Stimulated activated CD8-positive, alpha-beta memory T cell treated with anti-CD3 and anti-CD28 coated beads, Interleukin-4, amount 100 ng/mL, for 1 hour (primary cell): ENCODE data around the gene PUDP.

Experiments used
- DNase-seq, 2 donors: peaks; one replicate each; pipeline ENCODE4 v3.0.0-alpha.2; 2020; ENCODE audit warnings: low read depth in 2 of 2, low spot score in 1 of 2

The PUDP gene

DNA sequence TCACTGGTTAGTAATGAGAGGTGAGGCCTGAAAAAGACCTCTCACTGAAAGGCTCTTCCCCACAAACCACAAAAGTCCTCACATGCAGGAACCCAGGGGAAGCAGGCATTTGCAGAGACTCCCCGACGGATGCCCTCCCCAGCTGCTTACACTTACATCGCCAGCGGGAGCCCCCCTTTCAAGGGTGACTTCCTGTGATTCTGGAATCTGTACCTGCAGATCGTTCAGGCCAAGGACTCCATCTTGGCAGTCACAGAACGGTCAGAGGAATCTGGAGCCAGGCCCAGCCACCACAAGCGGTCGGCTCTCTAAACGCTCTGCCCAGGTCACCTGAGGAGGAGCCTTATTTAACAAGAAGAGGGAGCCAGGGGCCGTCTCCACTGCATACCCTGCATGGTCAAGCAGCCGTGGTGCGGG lies 71.7 kb downstream of the PUDP start:
- no peak for DNase-seq

DNA sequence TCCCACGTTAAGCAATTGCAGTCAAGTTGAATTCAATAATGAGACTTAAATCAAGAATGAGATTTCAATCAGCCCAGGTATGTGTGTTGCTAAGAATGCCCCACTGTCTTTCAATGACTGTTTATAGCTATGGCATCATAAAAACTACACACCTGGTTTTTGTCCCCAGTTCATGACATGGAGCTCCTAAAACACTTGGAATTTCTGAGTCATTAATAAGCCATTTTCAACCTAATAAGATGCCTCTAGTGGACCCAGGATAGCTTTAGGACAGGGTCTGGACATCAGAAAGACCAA lies 73.1 kb downstream of the PUDP start:
- DNase-seq = no peak

DNA sequence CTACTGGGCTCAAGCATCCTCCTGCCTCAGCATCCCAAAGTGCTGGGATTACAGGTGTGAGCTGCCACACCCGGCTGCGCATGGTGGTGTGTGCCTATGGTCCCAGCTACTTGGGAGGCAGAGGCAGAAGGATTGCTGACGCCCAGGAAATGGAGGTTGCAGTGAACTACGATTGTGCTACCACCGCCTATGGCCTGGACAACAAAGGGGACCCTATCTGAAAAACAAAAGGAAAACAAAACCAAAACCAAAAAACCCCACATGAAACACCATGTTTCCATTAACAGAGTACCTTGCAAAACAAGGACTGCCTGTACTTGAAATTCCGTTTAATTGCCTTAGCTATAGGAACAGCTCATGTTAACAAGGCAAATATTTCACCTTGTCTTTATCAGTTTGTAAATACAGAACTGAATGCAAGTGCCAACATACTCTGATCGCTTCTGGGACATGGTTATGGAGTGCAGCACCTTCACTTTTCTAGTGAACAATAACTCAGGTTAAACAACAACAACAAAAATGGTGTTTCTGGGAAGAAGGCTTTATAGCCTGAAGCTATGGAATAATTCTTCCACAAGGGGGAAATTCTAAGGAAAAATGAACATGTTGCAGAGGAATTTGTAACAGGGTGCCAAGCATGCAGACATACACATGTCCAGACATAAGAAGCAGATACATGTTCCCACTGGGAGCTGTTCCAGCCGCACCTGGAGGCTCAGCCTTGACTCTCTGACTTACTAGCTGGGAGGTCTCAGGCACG lies 73.6 kb downstream of the PUDP start:
- no peak for DNase-seq

DNA sequence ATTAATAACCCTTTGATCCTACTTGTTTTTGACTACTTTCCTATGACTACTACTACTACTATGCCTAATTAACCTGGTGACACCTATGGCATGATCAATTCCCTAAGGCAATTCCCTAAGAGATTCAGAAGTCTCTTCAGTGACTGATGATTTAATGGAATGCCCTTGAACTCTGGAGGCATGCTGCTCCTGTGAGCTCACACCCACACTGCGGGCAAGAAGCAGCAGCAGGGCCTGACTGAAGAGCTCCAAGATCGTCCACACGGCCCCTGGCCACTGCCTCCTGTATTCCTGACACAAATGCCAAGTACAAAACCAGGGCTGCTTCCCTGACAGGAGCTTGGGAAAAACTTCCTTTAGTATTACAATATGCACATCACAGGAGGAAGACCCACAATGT lies 74.6 kb downstream of the PUDP start:
- no peak for DNase-seq

DNA sequence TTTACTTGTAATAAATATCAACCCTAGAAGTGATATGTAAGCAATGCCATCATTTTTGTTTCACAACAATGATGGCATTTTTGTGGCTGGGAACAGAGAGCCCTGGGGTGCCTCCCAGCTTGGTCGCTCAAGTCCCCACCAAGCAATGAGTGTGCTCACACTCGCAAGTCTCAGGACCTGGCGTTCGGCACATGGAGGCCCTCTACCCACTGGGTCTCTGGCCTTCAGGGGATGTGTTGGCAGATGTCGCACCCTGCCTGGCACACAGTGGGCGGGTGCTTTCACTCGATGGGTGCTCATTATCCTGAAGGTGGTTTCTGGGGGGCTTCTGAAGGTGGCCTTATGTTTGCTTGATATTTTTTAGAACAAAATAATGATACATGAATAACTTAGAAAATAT lies 75.1 kb downstream of the PUDP start:
- DNase-seq = no peak

DNA sequence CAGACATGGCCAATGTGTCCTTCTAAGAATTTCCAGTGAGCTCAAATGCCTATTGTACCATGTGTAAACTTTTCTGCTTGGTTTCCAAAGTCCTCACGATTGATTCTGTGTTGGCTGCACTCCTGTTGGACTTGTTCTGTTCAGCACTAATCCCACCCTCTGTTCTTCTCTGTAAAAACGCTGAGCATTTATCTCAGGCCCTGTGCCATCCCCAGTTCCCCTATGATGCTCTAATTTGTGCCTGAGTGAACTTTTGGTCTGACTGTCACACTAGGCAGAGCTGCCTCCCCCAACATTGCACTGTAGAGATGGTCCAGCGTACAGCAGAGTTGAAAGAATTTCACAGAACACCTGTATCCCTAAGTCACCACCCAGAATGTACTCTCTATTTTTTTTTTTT lies 76.6 kb downstream of the PUDP start:
- no peak for DNase-seq

DNA sequence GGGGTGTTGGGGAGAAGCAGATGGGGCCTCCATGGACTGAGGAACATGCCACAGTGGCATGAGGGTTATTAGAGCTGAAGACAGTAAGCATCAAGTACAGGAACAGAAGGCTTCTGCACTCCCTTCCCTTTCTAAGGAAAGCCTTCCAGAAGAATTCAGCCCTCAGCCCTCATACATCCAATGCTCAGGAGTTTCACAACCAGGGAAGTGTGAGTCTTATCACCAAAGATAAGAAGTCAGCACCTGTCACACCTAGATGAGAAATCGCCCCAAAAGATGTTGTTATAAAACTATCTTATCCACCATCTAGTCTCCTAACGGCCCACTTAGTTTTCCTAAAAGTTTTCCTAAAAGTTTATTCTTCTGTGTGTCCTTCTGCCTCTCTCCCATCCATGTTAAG lies 78.4 kb downstream of the PUDP start:
- no peak for DNase-seq

DNA sequence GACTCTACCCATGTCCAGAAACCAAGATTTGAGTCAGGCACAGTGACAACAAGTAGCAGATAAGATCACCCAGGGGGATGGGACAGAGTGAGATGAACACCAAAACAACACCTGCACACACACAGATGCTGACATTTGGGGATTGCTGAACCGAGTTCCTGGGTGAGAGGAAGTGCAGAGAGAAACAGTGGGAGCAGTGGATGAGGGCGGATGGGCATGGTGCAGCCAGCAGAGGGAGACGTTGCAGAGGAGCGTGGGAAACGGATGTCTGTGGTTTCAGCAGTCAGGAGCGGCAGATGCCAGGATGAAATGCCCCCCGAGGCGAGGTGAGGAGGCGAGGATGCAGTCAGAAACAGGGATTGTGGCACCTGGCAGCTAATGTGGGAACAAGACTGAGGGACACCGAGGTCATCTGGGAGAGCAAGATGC lies 79.0 kb downstream of the PUDP start:
- no peak for DNase-seq

DNA sequence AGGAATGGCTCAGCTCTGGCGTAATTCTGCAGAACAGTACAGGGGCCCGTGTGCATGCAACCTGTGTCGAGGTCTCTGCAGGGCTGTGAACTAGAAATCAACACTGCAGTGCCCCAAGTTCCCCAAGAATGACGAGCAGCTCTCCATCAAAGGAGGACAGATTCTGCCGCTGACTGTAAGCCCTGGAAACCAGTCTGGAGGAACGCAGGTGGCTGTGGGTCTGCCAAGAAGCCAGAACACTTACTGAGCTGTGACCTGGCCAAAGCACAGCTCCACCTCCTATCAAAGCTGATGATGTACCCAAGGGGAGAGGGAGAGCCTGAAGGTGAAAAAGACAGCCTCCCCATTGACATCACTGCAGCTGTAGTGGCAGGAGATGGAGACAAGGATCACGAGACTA lies 80.7 kb downstream of the PUDP start:
- no peak for DNase-seq

DNA sequence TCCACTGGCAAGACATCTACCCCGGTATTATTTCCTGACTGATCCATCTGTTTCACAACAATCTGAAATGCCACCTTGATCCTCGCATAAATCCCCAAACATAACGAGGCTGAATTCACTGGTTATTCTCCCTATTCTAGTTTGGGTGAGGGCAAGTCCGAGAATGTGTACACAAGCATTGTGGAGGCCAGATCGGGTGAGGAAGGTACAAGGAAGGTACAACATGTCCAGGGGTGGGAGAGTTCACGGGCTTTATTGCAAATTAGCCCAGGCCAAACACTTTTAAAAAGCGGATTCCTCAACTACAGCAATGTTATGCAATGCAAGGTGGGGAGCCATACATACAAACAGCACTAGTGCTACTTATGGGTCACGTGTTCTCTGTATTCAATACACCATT lies 82.5 kb downstream of the PUDP start:
- DNase-seq = no peak

DNA sequence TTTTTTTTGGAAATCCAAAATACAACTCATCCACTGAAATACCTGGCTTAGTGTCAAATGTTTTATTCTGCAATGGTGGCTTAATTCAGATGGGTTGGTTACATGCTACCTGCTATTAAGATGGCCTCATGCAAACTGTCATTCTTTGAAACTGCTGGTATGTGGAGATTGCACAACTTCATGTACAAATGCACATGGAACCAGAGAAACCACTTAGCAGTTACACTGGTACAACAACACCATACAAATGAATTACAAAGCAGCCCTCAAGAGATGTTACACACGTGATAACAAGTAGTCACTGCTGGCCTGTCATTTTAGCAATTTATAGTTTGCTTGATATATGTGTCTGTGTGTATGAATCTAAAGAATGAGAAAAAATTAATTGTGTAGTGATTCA lies 85.0 kb downstream of the PUDP start:
- DNase-seq = no peak

DNA sequence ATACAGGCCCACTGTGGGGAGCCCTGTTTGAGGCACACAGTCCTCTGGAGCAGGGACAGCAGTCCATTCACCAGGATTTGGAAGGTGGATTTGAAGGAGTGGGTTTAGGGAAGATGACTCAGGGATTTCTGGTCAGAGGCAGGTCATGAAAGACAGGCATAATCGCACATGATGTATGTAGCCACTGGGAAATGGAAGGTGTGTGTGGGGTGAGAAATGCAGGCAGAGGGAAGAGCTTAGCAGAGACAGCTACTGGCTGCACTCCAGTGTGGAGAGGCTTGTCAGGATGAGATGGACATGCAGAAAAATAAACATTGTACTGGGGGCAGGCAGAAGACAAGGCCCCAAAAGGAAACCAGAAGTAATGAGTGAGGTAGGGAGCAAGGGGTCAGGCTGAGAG lies 85.7 kb downstream of the PUDP start:
- no peak for DNase-seq

DNA sequence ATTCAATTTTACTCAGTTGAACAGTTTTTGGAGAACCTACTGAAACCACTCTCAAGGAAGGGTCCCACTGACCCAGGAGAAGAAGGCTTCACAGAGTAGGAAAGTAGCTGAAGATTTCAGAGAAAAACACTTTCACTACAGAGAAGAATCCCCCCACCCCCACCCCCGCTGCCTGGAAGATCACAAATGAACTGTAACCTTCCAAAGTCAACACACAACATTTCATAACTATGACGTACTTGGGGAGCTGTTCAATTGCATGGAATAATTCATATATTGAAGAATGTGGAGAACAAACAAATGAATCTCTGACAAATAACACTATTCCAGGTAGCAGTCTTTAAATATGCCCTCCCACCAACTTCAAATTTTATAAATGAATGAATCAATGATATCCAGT lies 86.5 kb downstream of the PUDP start:
- DNase-seq = no peak

DNA sequence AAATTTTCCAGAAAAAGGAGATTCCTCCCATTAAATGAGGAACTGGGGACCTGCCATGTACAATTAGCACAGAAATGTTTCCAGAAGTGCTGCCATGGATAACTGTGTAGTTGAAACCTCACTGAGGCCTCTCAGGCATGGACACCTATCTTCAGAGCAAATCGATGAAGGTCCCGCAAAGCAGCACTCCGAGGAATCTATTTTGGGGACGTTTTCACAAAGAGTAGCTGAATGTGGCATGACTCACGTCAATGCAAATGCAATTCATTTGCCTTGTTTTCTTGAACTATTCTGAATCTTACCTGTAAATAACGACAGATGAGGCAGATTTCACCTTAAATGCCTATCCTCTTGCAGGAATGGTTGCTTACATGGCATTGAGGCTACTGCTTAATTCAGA lies 87.5 kb downstream of the PUDP start:
- no peak for DNase-seq

DNA sequence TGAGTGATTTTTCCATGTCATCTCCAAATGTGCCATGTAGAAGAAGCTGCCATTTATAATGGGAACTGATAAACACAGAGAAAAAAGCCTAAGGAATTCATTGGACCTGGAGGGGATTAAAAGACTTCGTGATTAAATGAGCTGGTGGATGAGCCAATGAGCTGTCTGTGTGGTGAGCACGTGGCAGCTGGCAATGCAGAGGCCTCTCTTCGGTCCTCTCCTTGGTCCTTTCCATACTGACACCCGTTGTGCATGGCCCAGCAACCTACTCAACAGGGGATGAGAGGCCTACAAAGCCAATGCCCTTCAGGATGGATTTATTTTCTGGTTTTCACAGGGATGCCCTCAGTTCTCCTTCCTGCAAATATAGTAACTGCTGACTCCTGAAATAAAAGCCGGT lies 88.1 kb downstream of the PUDP start:
- DNase-seq = no peak

DNA sequence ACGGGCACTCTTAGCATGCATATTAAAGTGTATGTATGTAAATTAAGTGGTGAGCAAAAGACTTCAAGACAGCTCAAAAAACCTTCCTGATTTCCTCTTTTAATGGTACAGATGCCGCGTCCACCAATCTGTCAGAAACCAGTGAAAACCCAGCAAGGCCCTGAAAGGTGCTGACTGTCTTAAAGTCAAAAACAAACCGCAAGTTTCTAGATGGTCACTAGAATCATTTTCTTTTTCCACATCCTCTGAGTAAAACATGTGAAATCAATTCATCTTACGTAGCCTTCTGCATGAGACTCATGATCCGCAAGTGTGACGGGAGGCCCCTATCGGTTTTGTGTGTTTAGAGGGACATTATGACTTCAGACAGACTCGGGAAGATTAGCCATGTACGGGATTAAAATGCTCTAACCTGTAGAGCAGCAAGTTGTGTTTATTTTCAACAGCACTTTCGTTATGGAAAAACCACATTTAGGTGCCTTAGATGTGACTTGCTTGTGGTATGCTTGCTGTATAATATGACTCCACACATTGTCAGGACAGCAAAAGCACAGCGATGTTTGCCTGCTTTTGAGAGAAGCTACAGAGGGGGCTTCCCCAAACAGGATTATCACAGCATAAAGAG lies 88.6 kb downstream of the PUDP start:
- no peak for DNase-seq

DNA sequence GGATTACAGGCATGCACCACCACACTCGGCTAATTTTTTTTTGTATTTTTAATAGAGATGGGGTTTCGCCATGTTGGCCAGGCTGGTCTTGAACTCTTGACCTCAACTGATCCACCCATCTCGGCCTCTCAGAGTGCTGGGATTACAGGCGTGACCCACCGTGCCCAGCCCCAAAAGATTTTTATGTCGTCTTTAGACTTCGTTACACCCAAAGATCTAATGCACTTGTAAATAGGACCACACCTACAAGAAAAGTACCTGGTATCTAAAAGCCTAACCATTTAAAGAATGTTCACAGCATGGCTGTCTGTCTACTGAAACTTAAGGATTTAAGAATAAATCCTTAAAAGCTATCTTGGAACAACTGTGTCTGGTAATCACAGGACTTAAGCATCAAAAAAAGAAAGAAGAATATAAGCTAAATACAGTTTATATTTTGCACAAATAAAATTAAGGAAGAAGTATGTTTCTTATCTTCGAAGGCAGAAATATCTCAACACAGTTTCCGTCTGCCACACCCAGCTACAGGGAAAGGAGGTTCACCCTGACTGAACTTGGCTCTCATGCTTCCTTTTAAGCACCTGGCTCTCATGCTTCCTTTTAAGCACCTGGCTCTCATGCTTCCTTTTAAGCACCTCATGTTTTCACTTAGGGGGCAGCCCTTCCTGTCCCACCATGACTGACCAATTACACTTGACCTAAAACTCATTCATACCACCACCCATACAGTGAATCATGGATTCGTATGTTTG lies 92.4 kb downstream of the PUDP start:
- DNase-seq = no peak

DNA sequence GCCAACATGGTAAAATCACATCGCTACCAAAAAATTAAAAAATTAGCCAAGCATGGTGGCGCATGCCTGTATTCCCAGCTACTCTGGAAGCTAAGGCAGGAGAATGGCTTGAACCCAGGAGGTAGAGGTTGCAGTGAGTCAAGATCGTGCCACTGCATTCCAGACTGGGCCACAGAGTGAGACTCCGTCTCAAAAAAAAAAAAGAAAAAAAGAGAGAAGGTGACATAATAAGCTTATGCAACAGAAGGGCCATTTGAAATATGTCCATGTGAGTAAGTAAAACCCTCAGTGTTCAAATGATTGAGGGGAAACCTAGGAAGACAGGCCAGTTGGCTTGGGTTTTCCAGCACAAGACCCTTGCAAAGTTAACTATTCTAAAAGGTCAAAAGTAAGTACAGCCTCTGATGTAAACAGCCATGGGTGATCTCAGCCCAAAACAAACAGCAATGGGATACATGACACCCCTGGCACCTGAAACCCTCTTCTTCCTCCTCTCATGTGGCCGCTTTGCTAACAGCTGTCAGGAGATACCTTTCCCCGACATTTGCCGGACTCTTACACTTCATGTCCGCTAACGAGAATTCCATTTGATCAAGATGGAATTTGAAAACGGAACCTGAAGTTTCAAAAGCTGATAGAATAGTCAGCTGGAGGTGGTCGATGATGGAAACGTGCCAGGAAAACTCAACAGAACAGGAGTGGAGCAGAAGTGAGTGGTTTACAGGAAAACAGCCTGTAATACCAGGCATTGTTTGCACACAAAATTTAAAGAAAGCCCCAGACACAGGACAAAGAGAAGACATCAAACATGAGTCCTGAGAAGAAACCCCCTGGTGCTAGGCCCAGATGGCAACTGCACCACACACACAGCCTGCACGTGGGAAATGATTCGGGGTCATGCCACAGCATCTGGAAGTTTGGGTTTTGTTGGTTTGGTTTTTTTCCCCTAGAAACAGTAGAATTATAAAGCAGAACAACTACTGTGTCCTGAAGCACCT lies 93.4 kb downstream of the PUDP start:
- no peak for DNase-seq

DNA sequence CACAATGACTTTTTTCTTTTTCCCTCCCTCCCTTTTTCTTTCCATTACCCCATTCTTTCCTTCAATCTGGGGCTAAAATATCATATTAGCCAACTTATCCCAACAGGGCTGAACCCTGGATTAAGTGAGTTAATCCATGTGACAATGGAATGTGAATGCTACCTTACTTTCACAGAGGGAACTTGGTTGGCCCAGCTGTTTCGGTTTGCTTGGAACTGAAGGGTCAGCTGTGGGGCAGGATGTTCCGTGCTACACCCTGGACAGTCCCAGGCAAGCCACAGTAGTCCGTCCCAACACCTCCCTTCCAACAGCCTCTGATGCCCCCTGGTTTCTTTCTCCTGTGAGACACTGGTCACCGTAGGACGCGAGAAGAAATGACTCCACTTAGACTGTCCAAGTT lies 95.4 kb downstream of the PUDP start:
- no peak for DNase-seq

DNA sequence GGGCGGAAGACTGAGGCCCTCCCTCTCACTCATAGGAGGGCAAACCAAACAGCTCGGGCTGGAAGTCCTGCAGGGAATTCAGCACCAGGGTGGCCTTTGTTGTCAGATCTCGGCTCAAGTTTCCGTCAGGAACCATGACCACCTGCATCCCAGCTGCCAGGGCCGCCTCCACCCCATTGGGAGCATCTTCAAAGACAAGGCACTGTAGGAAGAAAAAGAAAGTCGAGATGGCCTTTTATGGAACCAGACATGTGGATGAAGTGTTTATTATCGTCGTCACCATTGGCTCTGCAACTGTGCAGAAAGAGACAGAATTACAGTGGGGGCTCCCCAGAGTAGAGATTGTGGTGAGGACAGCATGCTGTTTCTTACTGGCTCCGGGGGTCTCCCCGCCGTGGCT lies 97.7 kb downstream of the PUDP start:
- no peak for DNase-seq

DNA sequence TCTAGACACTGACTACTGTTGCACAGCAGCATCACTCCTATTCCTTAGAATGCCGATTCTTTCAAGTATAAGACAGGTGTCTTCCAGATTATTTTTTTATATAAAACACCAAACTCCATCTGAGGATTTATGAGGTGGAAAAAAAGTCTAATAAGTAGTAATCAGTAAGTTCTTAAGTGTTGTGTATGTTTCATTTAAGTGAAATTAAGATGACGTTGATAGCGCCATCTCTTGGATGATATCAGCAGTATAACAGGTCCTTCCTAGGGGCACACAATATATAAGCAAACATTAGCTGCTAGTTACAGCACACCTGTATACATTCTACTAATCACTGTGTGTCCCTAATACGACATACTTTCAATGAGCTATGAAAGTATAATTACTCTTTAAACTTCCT lies 100.0 kb downstream of the PUDP start:
- DNase-seq = no peak
